ENCODE results near the gene AREG.

- TF ChIP-seq CTCF (optimal IDR thresholded peaks at IDR 0.05 in 1 of 3, IDR thresholded peaks at IDR 0.05 in 1 of 3, conservative IDR thresholded peaks at IDR 0.05 in 1 of 3; ENCODE audit: extremely low read depth in 1 of 3, insufficient read depth in 2 of 3, low read length in 3 of 3), result no peak
- no peak for TF ChIP-seq EZH2 (IDR thresholded peaks at IDR 0.05; ENCODE audit: low read length)
Observed at GRCh38 chr4:74504212-74504611, 59.3 kb downstream of the AREG start.
